Measurements from ENCODE around the gene ADARB2. TPM values are rescaled to one million over a fixed set of nuclear protein-coding genes. Genes with fewer than 3 reads are reported as not detected.

Gene ADARB2
- total RNA-seq, 2 donors from 2014 or later, result 1.1 to 1.8 TPM

- no peak for DNase-seq
- no peaks in the 10 kb centered on the region for H3K27me3 ChIP-seq (ENCODE audit: control insufficient read depth, insufficient read depth, low read length, poor library complexity, severe bottlenecking)
- no peak overlapping the region for H3K9ac ChIP-seq (ENCODE audit: extremely low read depth, low read length, poor library complexity, severe bottlenecking)
- WGBS, 2 experiments (ENCODE audit: insufficient coverage in 1 of 2, insufficient read length in 1 of 2), result 93 to 94% methylated on average over 5 to 8 of the region's 8 CpGs
- no peak overlapping the region for H3K4me3 ChIP-seq (ENCODE audit: low read length)
- Mint-ChIP-seq H3K4me1 (peaks cover 13% of the 10 kb centered on the region), H3K27ac (no peak overlapping the region), H3K9me3 (no peaks in the 10 kb centered on the region), H3K27me3 (ENCODE audit: insufficient read depth) (no peaks in the 10 kb centered on the region), H3K4me3 (no peak overlapping the region), H3K36me3 (ENCODE audit: low read depth) (no peaks in the 10 kb centered on the region)
- H3K36me3 ChIP-seq (ENCODE audit: control insufficient read depth, insufficient read depth, low read length), result no peaks in the 10 kb centered on the region
- no peak overlapping the region for H3K27ac ChIP-seq (ENCODE audit: low read depth, low read length)
- no peaks in the 10 kb centered on the region for H3K9me3 ChIP-seq (ENCODE audit: control insufficient read depth, low read length)
- H3K4me1 ChIP-seq (ENCODE audit: control insufficient read depth, insufficient read depth, low read length), result no peaks in the 10 kb centered on the region
- TF ChIP-seq CTCF (conservative IDR thresholded peaks at IDR 0.05), result no peak
Measured at GRCh38 chr10:1556496-1556895, 180.8 kb downstream of the ADARB2 start.

- Histone ChIP-seq H3K4me3 (ENCODE audit: low read length) (no peak overlapping the region), H3K36me3 (ENCODE audit: control insufficient read depth, insufficient read depth, low read length) (no peaks in the 10 kb centered on the region), H3K27me3 (ENCODE audit: control insufficient read depth, insufficient read depth, low read length, poor library complexity, severe bottlenecking) (no peaks in the 10 kb centered on the region), H3K9me3 (ENCODE audit: control insufficient read depth, low read length) (no peaks in the 10 kb centered on the region), H3K27ac (ENCODE audit: low read depth, low read length) (no peak overlapping the region), H3K9ac (ENCODE audit: extremely low read depth, low read length, poor library complexity, severe bottlenecking) (no peak overlapping the region), H3K4me1 (ENCODE audit: control insufficient read depth, insufficient read depth, low read length) (no peaks in the 10 kb centered on the region)
- Mint-ChIP-seq H3K9me3 (no peaks in the 10 kb centered on the region), H3K27me3 (ENCODE audit: insufficient read depth) (no peaks in the 10 kb centered on the region), H3K4me3 (no peak overlapping the region), H3K27ac (no peak overlapping the region), H3K4me1 (peaks cover under 1% of the 10 kb centered on the region), H3K36me3 (ENCODE audit: low read depth) (no peaks in the 10 kb centered on the region)
- DNase-seq, result no peak
- no peak for TF ChIP-seq CTCF (conservative IDR thresholded peaks at IDR 0.05)
- WGBS, 2 experiments (ENCODE audit: insufficient coverage in 1 of 2, insufficient read length in 1 of 2), result 90 to 100% methylated on average over 3 to 7 of the region's 7 CpGs
Measured at GRCh38 chr10:1553951-1554350, 183.4 kb downstream of the ADARB2 start.

GRCh38 chr10:1552881-1553670, 184.2 kb downstream of the ADARB2 start:
- Histone ChIP-seq H3K27me3 (ENCODE audit: control insufficient read depth, insufficient read depth, low read length, poor library complexity, severe bottlenecking) (no peaks in the 10 kb centered on the region), H3K36me3 (ENCODE audit: control insufficient read depth, insufficient read depth, low read length) (no peaks in the 10 kb centered on the region), H3K9ac (ENCODE audit: extremely low read depth, low read length, poor library complexity, severe bottlenecking) (no peak overlapping the region), H3K4me3 (ENCODE audit: low read length) (no peak overlapping the region), H3K4me1 (ENCODE audit: control insufficient read depth, insufficient read depth, low read length) (no peaks in the 10 kb centered on the region), H3K9me3 (ENCODE audit: control insufficient read depth, low read length) (peaks cover 4% of the 10 kb centered on the region), H3K27ac (ENCODE audit: low read depth, low read length) (no peak overlapping the region)
- H3K27me3 Mint-ChIP-seq (ENCODE audit: insufficient read depth), result no peaks in the 10 kb centered on the region
- no peak for TF ChIP-seq CTCF (conservative IDR thresholded peaks at IDR 0.05)
- H3K4me1 Mint-ChIP-seq, result no peaks in the 10 kb centered on the region
- H3K9me3 Mint-ChIP-seq, result peaks cover 7% of the 10 kb centered on the region
- DNase-seq, result no peak
- no peaks in the 10 kb centered on the region for H3K36me3 Mint-ChIP-seq (ENCODE audit: low read depth)
- H3K27ac Mint-ChIP-seq, result no peak overlapping the region
- WGBS, 2 experiments (ENCODE audit: insufficient coverage in 1 of 2, insufficient read length in 1 of 2), result 88 to 92% methylated on average over 23 to 30 of the region's 30 CpGs
- H3K4me3 Mint-ChIP-seq, result no peak overlapping the region
